ENCODE measurements around the gene LHX1.

LHX1 gene

GRCh38 chr17:36993227-36993626 lies 56.0 kb downstream of the LHX1 start:
- no peaks in the 10 kb centered on the region for H3K9me3 ChIP-seq (ENCODE audit: insufficient read depth, low read depth, low read length)
- H3K4me3 ChIP-seq (ENCODE audit: low read length, poor library complexity, severe bottlenecking) = no peak overlapping the region
- no peak overlapping the region for H3K4me2 ChIP-seq (ENCODE audit: low read depth, low read length, poor library complexity, severe bottlenecking)
- H3K27me3 ChIP-seq (ENCODE audit: insufficient read depth, low read length, poor library complexity, severe bottlenecking) = no peaks in the 10 kb centered on the region
- no peaks in the 10 kb centered on the region for H3F3A ChIP-seq (ENCODE audit: low read depth)
- no peaks in the 10 kb centered on the region for H3K9me2 ChIP-seq (replicated peaks; ENCODE audit: low read depth, low read length)
- no peaks in the 10 kb centered on the region for H3K79me2 ChIP-seq (ENCODE audit: insufficient read depth, low read length)
- H3K36me3 ChIP-seq (ENCODE audit: insufficient read depth, low read length) = peaks cover 97% of the 10 kb centered on the region
- H3K4me1 ChIP-seq (ENCODE audit: insufficient read depth, low read length, poor library complexity, severe bottlenecking) = no peaks in the 10 kb centered on the region
- H2AFZ ChIP-seq (ENCODE audit: low read length) = no peak overlapping the region
- no peak overlapping the region for H3K9ac ChIP-seq (ENCODE audit: low read depth, low read length, poor library complexity, severe bottlenecking)
- TF ChIP-seq CTCF (conservative IDR thresholded peaks at IDR 0.05; ENCODE audit: low read length) = no peak
- no peak for TF ChIP-seq EZH2phosphoT487 (IDR thresholded peaks at IDR 0.05; ENCODE audit: borderline replicate concordance)
- peaks cover 2% of the 10 kb centered on the region for H4K20me1 ChIP-seq (ENCODE audit: insufficient read depth, low read length, poor library complexity, severe bottlenecking)

Measured in Loucy (cell line).